ENCODE data around the gene RNF34. TPM values are rescaled to one million over a fixed set of nuclear protein-coding genes. Genes with fewer than 3 reads are reported as not detected.
A peak's percentile ranks its signal among the peaks of the same experiment; 100 is the strongest.

Gene RNF34
- 42.1 TPM for polyA plus RNA-seq (2012; ENCODE audit: low read depth, missing spikeins)

GRCh38 chr12:121399391-121400331, at the start of gene RNF34:
RNF34 (plus strand) TSS chr12:121400118; CDS start chr12:121400213, 95 bp downstream.
- peak; percentile 98 for TF ChIP-seq TAF1 (IDR thresholded peaks at IDR 0.05; ENCODE audit: low read depth, low read length)
- TF ChIP-seq POU2F2 (IDR thresholded peaks at IDR 0.05; ENCODE audit: low read depth, low read length) = peak; percentile 82; the same call in 1 of the 2 replicates
- TF ChIP-seq POLR2A (IDR thresholded peaks at IDR 0.05; ENCODE audit: low read depth, low read length) = peak; percentile 99
- TF ChIP-seq POLR2AphosphoS5 (IDR thresholded peaks at IDR 0.05; ENCODE audit: low read depth, low read length) = peak; percentile 99
- peak; percentile 89 for TF ChIP-seq PAX5 (IDR thresholded peaks at IDR 0.05; ENCODE audit: insufficient read depth, low read length, severe bottlenecking)
- no peak; the same call in 1 of the 2 replicates for TF ChIP-seq SPI1 (IDR thresholded peaks at IDR 0.05; ENCODE audit: low read depth, low read length)
- FAIRE-seq (peak; percentile 98), DNase-seq (ENCODE audit: insufficient read length, low spot score) (peak; percentile 89)

- TF ChIP-seq POLR2A (IDR thresholded peaks at IDR 0.05; ENCODE audit: low read depth, low read length) (peak; percentile 92), SPI1 (IDR thresholded peaks at IDR 0.05; ENCODE audit: low read depth, low read length) (peak; percentile 49), POU2F2 (IDR thresholded peaks at IDR 0.05; ENCODE audit: low read depth, low read length) (no peak; the same call in 1 of the 2 replicates), PAX5 (IDR thresholded peaks at IDR 0.05; ENCODE audit: insufficient read depth, low read length, severe bottlenecking) (no peak), POLR2AphosphoS5 (IDR thresholded peaks at IDR 0.05; ENCODE audit: low read depth, low read length) (peak; percentile 94), TAF1 (IDR thresholded peaks at IDR 0.05; ENCODE audit: low read depth, low read length) (peak; percentile 82)
- peak; percentile 98 for FAIRE-seq
These were observed 47.9 kb upstream of the RNF34 start, which contains the start of gene ANAPC5 for GRCh38 chr12:121351820-121352681. ANAPC5 (minus strand) TSS chr12:121352411; CDS start chr12:121352340, 71 bp downstream.

GRCh38 chr12:121352682-121353018, 47.3 kb upstream of the RNF34 start:
- TF ChIP-seq POLR2A (IDR thresholded peaks at IDR 0.05; ENCODE audit: low read depth, low read length) (no peak), POLR2AphosphoS5 (IDR thresholded peaks at IDR 0.05; ENCODE audit: low read depth, low read length) (no peak), POU2F2 (IDR thresholded peaks at IDR 0.05; ENCODE audit: low read depth, low read length) (no peak), TAF1 (IDR thresholded peaks at IDR 0.05; ENCODE audit: low read depth, low read length) (no peak), SPI1 (IDR thresholded peaks at IDR 0.05; ENCODE audit: low read depth, low read length) (no peak), PAX5 (IDR thresholded peaks at IDR 0.05; ENCODE audit: insufficient read depth, low read length, severe bottlenecking) (no peak)
- FAIRE-seq = no peak
- DNase-seq (ENCODE audit: insufficient read length, low spot score) = no peak

More at GRCh38 chr12:121351820-121352681, 47.9 kb upstream of the RNF34 start, which contains the start of gene ANAPC5:
- peak; percentile 88 for DNase-seq (ENCODE audit: insufficient read length, low spot score)

GRCh38 chr12:121355818-121356217, 44.1 kb upstream of the RNF34 start:
- FAIRE-seq = no peak
- no peak for TF ChIP-seq POLR2AphosphoS5 (IDR thresholded peaks at IDR 0.05; ENCODE audit: low read depth, low read length)
- no peak for TF ChIP-seq SPI1 (IDR thresholded peaks at IDR 0.05; ENCODE audit: low read depth, low read length)
- TF ChIP-seq PAX5 (IDR thresholded peaks at IDR 0.05; ENCODE audit: insufficient read depth, low read length, severe bottlenecking) = no peak
- no peak for TF ChIP-seq POU2F2 (IDR thresholded peaks at IDR 0.05; ENCODE audit: low read depth, low read length)
- TF ChIP-seq TAF1 (IDR thresholded peaks at IDR 0.05; ENCODE audit: low read depth, low read length) = no peak
- TF ChIP-seq POLR2A (IDR thresholded peaks at IDR 0.05; ENCODE audit: low read depth, low read length) = no peak
- no peak for DNase-seq (ENCODE audit: insufficient read length, low spot score)

- TF ChIP-seq TAF1 (IDR thresholded peaks at IDR 0.05; ENCODE audit: low read depth, low read length) (no peak), POU2F2 (IDR thresholded peaks at IDR 0.05; ENCODE audit: low read depth, low read length) (no peak), POLR2AphosphoS5 (IDR thresholded peaks at IDR 0.05; ENCODE audit: low read depth, low read length) (no peak), SPI1 (IDR thresholded peaks at IDR 0.05; ENCODE audit: low read depth, low read length) (no peak), POLR2A (IDR thresholded peaks at IDR 0.05; ENCODE audit: low read depth, low read length) (no peak), PAX5 (IDR thresholded peaks at IDR 0.05; ENCODE audit: insufficient read depth, low read length, severe bottlenecking) (no peak)
- no peak for FAIRE-seq
- no peak for DNase-seq (ENCODE audit: insufficient read length, low spot score)
These were observed 43.3 kb upstream of the RNF34 start for GRCh38 chr12:121356657-121357056.

- DNase-seq (ENCODE audit: insufficient read length, low spot score) = no peak
- TF ChIP-seq PAX5 (IDR thresholded peaks at IDR 0.05; ENCODE audit: insufficient read depth, low read length, severe bottlenecking) (no peak), POU2F2 (IDR thresholded peaks at IDR 0.05; ENCODE audit: low read depth, low read length) (no peak), POLR2AphosphoS5 (IDR thresholded peaks at IDR 0.05; ENCODE audit: low read depth, low read length) (no peak), TAF1 (IDR thresholded peaks at IDR 0.05; ENCODE audit: low read depth, low read length) (no peak), SPI1 (IDR thresholded peaks at IDR 0.05; ENCODE audit: low read depth, low read length) (no peak), POLR2A (IDR thresholded peaks at IDR 0.05; ENCODE audit: low read depth, low read length) (no peak)
- no peak for FAIRE-seq
These were observed 42.6 kb upstream of the RNF34 start for GRCh38 chr12:121357331-121357730.

GRCh38 chr12:121358073-121358472, 41.8 kb upstream of the RNF34 start:
- FAIRE-seq (no peak), DNase-seq (ENCODE audit: insufficient read length, low spot score) (no peak)
- TF ChIP-seq TAF1 (IDR thresholded peaks at IDR 0.05; ENCODE audit: low read depth, low read length) (no peak), POU2F2 (IDR thresholded peaks at IDR 0.05; ENCODE audit: low read depth, low read length) (no peak), POLR2AphosphoS5 (IDR thresholded peaks at IDR 0.05; ENCODE audit: low read depth, low read length) (no peak), SPI1 (IDR thresholded peaks at IDR 0.05; ENCODE audit: low read depth, low read length) (no peak), PAX5 (IDR thresholded peaks at IDR 0.05; ENCODE audit: insufficient read depth, low read length, severe bottlenecking) (no peak), POLR2A (IDR thresholded peaks at IDR 0.05; ENCODE audit: low read depth, low read length) (no peak)

GRCh38 chr12:121364683-121365121, 35.2 kb upstream of the RNF34 start:
- FAIRE-seq (no peak), DNase-seq (ENCODE audit: insufficient read length, low spot score) (no peak)
- no peak for TF ChIP-seq POLR2AphosphoS5 (IDR thresholded peaks at IDR 0.05; ENCODE audit: low read depth, low read length)
- TF ChIP-seq POLR2A (IDR thresholded peaks at IDR 0.05; ENCODE audit: low read depth, low read length) = no peak
- TF ChIP-seq POU2F2 (IDR thresholded peaks at IDR 0.05; ENCODE audit: low read depth, low read length) = no peak
- TF ChIP-seq PAX5 (IDR thresholded peaks at IDR 0.05; ENCODE audit: insufficient read depth, low read length, severe bottlenecking) = no peak
- TF ChIP-seq SPI1 (IDR thresholded peaks at IDR 0.05; ENCODE audit: low read depth, low read length) = no peak
